ENCODE data around the gene UBIAD1. TPM values are rescaled to one million over a fixed set of nuclear protein-coding genes. Genes with fewer than 3 reads are reported as not detected.
A peak's percentile ranks its signal among the peaks of the same experiment; 100 is the strongest.

Gene UBIAD1
- total and polyA plus RNA-seq, 2 donors (not counting 3 experiments of a cell fraction or from before 2014, with no cell fraction given) = 12.7 to 17.8 TPM

DNA sequence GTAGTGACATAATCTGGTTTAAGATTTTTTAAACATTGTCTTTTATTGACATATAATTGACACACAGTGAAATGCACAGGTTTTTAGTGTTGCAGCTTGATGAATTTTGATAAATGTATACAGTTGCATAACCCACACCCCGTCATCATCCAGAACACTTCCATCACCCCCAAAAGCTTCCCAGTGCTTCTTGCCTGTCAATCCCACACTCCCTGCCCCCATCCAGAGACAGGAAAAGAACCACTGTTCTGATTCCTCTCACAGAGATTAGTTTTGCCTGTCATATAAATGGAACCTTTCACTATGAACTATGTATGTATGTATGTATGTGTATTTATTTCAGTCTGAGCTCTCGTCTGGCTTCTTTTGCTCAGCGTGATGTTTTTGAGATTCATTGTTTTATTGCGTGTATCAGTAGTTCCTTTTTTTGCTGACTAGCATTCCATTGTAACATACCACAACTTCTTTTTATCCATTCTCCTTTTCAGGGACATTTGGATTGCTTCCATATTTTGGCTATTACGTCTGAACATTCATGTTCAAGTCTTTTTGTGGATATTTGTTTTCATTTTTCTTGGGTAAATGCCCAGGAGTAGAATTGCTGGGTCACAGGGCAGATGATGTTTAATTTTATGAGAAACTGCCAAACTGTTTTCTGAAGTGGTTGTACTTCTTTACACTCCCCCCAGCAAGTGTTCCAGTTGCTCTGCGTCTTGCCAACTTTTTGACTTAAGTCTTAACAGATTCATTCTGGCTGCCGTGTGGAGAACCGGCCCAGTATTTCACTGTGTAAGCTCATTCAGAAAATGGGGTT is 8.7 kb downstream of the UBIAD1 start:
- peak overlapping the region; percentile 36 for H3K27ac ChIP-seq (ENCODE audit: insufficient read depth, low read depth, low read length)
- H2AFZ ChIP-seq (ENCODE audit: low read depth, low read length) = no peak overlapping the region
- H3K4me3 ChIP-seq (replicated peaks in 1 of 3; ENCODE audit: insufficient read depth in 1 of 3, low read depth in 1 of 3, low read length in 3 of 3) = no peak overlapping the region
- H3K4me1 ChIP-seq (ENCODE audit: control insufficient read depth, extremely low read depth, insufficient read depth, low read length) = peaks cover 18% of the 10 kb centered on the region
- no TSS peak for BruUV-seq (replicated peaks)
- ChIA-PET POLR2A (interaction anchor here (0.7 kb wide), 1 partner anchor 9 kb away, joined by 4 read pairs; no protein-coding TSS in a partner anchor), CTCF (interaction anchor here (1.0 to 2.3 kb wide), 5 partner anchors 9 to 38 kb away, joined by 3 to 14 read pairs (median 4); partner anchors contain the start of genes MTOR and UBIAD1)
- H3K36me3 ChIP-seq (ENCODE audit: control insufficient read depth in 2 of 2, extremely low read depth in 1 of 2, insufficient read depth in 2 of 2, low read length in 2 of 2) = peaks cover under 1 to 5% of the 10 kb centered on the region in 2 experiments
- H3K27me3 ChIP-seq (ENCODE audit: control insufficient read depth in 2 of 2, insufficient read depth in 2 of 2, low read length in 2 of 2) = no peaks in the 10 kb centered on the region
- peak; percentile 89 for DNase-seq (ENCODE audit: low read depth, low spot score)
- no peak for TF ChIP-seq MYC (IDR thresholded peaks at IDR 0.05; ENCODE audit: low read depth, low read length)
- TF ChIP-seq EZH2 (IDR thresholded peaks at IDR 0.05; ENCODE audit: borderline replicate concordance, low read depth, low read length, severe bottlenecking) = no peak
- TF ChIP-seq GATA2 (IDR thresholded peaks at IDR 0.05; ENCODE audit: insufficient read depth, insufficient read length, low read depth, low read length) = no peak
- TF ChIP-seq JUN (IDR thresholded peaks at IDR 0.05; ENCODE audit: borderline replicate concordance, insufficient read depth, insufficient read length, low read depth) = no peak
- TF ChIP-seq, protein P1, sequence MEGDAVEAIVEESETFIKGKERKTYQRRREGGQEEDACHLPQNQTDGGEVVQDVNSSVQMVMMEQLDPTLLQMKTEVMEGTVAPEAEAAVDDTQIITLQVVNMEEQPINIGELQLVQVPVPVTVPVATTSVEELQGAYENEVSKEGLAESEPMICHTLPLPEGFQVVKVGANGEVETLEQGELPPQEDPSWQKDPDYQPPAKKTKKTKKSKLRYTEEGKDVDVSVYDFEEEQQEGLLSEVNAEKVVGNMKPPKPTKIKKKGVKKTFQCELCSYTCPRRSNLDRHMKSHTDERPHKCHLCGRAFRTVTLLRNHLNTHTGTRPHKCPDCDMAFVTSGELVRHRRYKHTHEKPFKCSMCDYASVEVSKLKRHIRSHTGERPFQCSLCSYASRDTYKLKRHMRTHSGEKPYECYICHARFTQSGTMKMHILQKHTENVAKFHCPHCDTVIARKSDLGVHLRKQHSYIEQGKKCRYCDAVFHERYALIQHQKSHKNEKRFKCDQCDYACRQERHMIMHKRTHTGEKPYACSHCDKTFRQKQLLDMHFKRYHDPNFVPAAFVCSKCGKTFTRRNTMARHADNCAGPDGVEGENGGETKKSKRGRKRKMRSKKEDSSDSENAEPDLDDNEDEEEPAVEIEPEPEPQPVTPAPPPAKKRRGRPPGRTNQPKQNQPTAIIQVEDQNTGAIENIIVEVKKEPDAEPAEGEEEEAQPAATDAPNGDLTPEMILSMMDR (IDR thresholded peaks at IDR 0.05; ENCODE audit: extremely low read depth in 1 of 2, insufficient read depth in 1 of 2, low read depth in 1 of 2, low read length in 2 of 2) = no peak
- TF ChIP-seq FOS (IDR thresholded peaks at IDR 0.05; ENCODE audit: borderline replicate concordance, insufficient read depth, low read length) = no peak
- no peak for TF ChIP-seq POLR2A (IDR thresholded peaks at IDR 0.05; ENCODE audit: low read depth, low read length)
- TF ChIP-seq POLR2AphosphoS5 (IDR thresholded peaks at IDR 0.05; ENCODE audit: insufficient read depth, low read depth, low read length) = no peak
- intact Hi-C loops (cut with micrococcal nuclease) = no loop called here
- peak overlapping the region; percentile 13 for H3K4me2 ChIP-seq (ENCODE audit: insufficient read depth, low read length)
- no peak overlapping the region for H3K9ac ChIP-seq (replicated peaks; ENCODE audit: extremely low read depth, insufficient read depth, low read length)
- H3K9me1 ChIP-seq (replicated peaks; ENCODE audit: control insufficient read depth, extremely low read depth, insufficient read depth, low read length) = no peaks in the 10 kb centered on the region
- H4K20me1 ChIP-seq (replicated peaks; ENCODE audit: control insufficient read depth, extremely low read depth, insufficient read depth, low read length) = peaks cover 2% of the 10 kb centered on the region
- peaks cover 3% of the 10 kb centered on the region for H3K79me2 ChIP-seq (ENCODE audit: control insufficient read depth, insufficient read depth, low read length)
- H3K9me3 ChIP-seq (replicated peaks; ENCODE audit: control insufficient read depth, insufficient read depth, low read length) = no peaks in the 10 kb centered on the region
- peak; percentile 76 for FAIRE-seq
- dilution Hi-C loops (cut with MboI; ENCODE audit: extremely low pct_ligation_motif_present, low sequenced_read_pairs) = no loop called here
